ENCODE results near the gene ABCA4.
"Not testable (repeated sequence)": the region's sequence is repeated elsewhere in the genome, so short reads cannot be mapped to it uniquely, and the experiment has no call there.

The ABCA4 gene

DNA sequence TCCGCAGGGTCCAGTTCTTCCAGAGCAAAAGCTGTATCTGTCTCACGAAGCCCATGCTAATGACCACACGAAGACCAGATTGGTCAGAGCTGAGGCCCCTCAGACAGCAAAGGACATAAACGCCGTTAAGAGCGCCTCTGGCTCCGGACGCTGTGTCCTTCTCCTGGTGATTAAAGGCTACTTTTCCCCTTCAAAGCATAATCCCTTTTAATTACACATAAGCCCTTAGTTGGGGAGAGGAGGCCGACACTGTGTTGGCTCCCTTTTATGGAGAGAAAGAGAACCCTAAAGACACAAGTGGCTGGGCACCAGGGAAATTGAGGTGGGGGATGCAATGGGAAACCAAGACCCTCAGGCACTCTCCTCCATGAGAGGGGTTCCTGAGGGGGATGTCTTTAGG lies at the start of gene ABCA4:
TSS of gene ABCA4 (minus strand) at position 158 of the 400 bp plus-strand sequence. CDS start at position 55, 103 bp downstream.
- DNase-seq = peak; percentile 64

DNA sequence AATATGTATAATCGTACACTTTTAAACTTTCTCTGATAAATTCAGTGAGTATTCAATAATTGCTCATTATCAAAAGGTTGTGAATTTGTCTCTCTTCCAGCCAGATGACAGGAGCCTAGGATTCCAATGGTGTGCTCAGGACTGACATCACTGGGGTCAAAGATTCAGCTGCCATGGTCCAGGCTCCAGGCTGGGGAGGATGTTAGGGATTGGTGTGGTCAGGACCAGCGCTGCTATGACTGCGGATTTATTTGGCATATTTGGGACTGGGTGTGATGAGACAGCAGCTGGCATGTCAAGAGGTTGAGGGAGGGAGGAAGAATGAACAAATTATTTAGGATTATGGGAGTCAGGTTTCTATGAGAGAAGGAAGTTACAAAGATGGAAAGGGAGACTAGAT lies 48.2 kb upstream of the ABCA4 start:
- no peak for DNase-seq

DNA sequence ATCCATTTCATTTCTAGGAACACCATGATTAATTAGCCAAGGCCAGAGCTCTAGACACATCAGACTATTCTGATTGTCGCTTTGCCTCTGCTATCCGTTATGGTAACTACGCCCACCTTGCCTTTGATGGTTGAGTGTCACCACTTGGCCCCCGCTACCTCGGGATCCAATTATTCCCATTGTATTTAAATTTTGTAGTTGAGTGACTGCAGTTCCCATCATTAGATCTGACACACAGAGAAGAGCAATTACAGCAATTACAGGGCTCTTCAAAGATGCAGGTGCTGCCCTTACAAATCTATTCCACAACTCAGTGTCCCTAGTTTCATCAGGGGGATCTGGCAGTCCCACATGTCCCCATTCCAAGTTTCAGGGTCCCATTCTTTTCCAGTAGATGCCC lies 44.9 kb upstream of the ABCA4 start:
- no peak for DNase-seq

DNA sequence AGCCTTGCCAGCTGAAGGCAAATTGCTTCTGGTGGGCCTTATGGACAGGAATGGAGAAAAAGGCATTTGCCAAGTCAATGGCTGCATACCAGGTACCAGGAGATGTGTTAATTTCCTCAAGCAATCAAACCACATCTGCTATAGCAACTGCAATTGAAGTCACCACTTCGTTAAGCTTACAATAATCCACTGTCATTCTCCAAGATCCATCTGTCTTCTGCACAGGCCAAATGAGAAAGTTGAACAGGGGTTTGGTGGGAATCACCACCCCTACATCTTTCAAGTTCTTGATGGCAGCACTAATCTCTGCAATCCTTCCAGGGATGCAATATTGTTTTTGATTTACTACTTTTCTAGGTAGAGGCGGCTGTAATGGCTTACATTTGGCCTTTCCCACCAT lies 43.9 kb upstream of the ABCA4 start:
- DNase-seq = not testable (repeated sequence)

DNA sequence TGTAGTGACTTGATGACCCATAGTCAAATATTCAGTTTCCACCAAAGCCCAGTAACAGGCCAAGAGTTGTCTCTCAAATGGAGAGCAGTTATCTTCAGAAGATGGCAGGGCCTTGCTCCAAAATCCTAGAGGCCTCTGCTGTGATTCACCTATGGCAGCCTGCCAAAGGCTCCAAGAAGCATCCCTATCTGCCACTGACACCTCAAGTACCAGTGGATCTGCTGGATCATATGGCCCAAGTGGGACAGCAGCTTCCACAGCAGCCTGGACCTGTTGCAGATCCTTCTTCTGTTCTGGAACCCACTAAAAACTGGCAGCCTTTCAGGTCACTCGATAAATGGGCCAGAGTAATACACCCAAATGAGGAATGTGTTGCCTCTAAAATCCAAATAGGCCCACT lies 43.2 kb upstream of the ABCA4 start:
- DNase-seq = not testable (repeated sequence)

DNA sequence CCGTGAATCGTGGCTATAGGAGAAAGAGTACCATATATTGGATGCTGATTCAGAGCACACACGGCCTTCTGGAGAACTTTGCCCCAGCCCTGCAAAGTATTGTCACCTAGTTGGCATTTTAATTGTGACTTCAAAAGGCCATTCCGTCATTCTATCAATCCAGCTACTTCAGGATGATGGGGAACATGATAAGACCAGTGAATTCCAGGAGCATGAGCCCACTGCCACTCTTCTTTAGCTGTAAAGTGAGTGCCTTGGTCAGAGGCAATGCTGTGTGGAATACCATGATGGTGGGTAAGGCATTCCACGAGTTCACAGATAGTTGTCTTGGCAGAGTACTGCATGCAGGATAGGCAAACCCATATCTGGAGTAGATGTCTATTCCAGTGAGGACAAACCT lies 42.3 kb upstream of the ABCA4 start:
- not testable (repeated sequence) for DNase-seq

DNA sequence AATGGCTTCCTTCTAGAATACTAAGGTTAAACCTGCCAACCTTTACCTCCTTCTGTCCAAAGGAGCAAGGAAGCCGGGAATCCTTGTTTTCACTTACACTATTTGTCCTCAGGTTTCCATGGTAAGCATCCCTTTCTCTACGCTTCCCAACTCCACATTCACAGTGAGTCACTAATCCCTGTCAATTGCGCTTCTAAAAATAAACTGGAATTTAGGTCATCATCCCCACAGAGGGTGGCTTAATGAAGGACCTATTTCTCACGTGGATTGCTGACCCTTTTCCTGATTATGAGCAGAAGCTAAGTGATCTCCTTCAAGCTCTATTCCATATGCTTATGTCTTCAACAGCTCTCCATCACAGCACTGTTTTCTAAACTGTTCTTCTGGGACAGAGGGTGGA lies 39.9 kb upstream of the ABCA4 start:
- peak; percentile 64 for DNase-seq

DNA sequence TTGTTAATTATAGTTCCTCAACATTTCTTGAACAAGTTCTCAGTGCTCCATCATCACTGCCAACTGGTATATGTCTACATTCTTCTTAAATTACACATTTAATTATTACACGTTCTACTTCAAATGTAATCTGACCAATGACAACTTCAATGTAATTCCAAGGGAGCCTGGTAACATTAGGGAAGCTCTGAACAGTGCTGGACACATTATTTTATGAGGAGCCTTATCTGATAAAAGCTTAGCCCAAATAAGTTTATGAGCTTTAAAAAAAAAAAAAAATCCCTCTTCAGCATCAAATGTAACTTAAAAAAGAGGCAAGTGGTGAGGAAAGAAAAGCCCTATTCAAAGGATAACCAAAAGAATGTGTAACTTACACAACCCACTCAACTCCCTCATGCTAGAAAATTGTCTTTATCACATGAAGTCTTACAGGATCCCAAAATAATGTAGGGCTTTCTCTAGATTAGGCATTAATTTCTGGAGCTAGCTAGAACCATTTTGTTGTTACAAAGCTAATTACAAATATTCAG lies 35.2 kb upstream of the ABCA4 start:
- DNase-seq = no peak

DNA sequence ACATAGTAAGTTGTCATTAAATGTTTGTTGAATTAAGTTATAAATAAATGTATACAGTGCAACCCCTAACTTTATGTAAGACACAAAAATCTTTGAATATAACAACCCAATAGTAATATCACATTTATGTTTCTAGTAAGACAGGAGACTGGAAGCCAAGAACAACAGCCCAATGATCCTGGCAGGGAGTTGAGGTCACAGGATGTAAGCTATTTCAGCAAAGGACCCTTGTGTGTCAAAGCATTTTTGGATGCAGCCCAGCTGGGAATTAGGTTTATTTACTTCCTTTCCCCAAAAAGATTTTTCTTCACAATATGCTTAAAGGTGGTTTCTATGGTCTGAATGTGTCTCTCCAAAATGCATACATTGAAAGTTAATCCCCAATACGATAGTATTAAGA lies 34.0 kb upstream of the ABCA4 start:
- no peak for DNase-seq

DNA sequence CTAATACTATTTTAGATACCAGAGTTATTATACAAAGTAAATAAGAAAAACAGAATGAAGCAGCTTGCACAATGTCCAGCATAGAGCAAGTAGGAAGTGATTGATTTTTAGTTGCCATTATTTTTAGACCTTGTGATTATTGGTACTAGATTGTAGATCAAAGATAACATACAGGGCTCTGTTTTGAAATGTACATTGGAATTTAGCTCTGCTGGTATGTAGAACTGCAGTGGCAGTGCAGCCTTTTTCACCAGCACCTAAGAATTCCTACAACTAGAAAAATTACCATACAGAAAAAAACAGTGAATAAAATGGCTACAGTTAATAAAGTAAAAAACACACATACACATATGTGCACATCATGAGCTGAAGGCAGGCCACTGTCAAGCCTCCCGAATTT lies 32.2 kb upstream of the ABCA4 start:
- DNase-seq = no peak

DNA sequence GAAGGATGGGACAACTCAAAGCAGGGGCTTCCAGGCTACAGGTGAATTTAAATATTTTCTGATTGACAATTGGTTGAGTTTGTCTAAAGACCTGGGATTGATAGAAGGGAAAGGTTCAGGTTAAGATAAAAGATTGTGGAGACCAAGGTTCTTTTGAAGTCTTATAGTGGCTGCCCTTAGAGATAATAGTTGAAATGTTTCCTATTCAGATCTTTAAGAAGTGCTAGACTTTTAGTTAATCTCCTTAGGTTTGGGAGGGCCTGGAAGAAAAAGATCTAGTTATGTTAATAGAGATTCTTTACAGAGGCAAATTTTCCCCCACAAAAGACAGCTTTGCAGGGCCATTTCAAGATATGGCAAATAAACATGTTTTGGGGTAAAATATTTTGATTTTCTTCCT lies 28.2 kb upstream of the ABCA4 start:
- DNase-seq = not testable (repeated sequence)

DNA sequence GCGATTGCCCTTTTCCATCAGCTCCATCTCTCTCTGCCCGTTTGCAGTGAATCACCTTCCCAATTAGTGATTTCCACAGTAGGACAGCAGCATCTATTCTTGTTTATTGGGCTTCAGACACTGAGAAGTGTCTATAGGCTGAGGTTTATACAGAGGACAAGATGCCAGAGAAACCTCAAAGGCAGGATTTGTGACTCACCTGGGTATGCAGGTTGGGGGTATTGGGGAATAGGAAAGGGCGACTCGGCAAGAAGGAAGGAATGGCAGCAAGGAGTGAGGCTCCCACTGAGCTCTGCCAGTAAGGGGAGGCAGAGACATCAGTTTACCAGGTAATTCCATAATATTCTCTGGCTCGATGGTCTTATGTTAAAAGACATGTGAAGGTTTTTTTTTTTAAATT lies 25.3 kb upstream of the ABCA4 start:
- DNase-seq = no peak

DNA sequence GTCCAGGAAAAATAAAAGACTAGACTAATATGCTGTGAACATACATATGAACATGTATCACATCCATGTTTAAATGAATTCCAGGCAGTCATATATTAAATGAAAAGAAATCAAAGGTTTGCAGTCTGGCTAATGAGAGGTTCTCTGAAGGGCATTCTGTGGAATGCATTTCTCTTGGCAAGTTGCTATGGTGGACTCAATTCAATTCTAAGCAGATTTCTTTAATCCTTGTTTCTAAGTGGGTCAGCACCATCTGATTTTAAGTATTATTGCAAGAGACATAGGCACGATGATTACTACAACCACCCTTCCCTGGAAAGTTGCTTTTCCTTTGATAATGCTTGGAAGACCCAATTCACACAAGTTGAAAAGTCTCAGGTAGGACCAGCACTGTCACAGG lies 23.9 kb upstream of the ABCA4 start:
- no peak for DNase-seq

DNA sequence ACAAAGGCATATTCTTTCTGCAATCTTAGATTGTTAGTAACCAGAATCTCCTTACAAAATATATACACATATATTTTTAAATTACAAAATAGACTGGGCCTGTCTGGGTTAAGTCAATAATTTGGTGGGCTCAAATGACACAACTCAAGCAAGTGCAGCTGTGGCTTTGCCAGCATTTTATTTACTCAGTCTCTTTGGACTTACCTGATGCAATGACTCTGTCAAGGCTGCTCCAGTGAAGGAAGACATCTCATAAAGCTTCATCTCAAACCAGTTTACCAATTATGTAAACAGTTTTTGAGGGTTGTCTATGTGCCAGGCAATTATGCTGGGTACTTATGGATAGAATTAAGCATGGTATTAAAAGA lies 22.8 kb upstream of the ABCA4 start:
- DNase-seq = no peak

DNA sequence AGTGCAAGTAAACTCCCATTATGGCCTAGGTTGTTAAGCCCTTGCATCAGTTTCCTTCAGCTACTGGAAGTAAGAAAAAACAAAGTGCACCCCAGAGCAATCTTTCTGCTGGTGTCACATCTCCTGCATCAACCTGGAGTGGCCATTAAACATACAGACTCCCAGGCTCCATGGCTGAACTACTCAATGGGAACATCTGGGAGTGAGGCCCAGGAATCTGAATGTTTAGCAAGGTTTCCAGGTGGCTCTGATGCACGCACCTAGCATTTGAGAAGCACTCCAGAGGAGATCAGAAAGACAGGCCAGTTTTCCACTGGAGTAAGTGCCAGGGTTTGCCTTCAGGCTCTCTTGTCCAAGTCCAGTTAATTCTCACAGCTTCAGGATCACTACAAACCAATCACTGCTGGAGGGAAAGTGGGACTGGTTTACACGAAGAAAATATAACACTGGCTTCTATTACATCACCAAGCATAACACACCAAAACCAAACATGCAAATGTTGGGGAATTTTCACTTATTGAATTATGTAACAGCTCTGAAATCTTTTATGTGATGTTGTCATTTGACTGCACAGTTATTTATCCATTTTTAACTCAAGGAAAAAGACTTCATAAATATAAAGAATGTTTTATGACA lies 22.3 kb upstream of the ABCA4 start:
- DNase-seq = no peak

DNA sequence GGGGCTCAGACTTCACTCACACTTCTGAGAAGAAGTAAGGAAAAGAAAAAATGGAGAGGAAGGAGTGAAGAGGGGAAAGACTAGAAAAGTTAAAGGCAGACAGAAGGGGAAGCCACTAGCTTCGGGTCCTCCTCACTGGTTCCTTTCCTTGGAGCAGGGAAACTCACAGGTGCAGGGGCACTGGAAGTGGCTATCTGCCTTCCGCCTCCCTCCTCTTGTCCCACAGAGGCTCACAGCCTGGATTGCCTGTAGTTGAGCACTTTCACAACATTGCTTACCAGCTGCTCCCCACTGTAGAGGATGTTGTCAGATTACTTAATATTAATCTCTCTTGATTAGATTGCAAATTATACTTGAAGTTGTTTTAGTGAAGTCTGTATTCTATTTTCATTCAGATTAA lies 21.6 kb upstream of the ABCA4 start:
- no peak for DNase-seq

DNA sequence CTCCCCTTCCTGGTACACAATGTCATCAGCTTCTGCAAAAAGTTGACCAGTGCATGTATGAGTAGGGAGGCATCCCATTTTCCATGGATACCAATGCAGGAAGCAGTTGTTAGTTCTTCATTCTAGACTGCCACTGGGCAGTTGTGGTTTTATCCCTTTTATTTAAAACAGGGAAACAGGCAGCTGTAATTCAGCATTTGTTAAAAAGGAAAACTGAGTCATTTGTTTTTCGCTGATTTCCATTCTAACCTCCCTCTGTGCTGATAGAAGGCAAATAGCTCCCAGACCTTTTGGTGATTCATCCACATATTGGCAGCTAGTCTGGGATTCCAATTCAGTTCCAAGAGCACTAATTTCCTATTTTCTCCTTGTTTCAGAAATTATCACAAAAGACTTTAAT lies 21.1 kb upstream of the ABCA4 start:
- DNase-seq = no peak

DNA sequence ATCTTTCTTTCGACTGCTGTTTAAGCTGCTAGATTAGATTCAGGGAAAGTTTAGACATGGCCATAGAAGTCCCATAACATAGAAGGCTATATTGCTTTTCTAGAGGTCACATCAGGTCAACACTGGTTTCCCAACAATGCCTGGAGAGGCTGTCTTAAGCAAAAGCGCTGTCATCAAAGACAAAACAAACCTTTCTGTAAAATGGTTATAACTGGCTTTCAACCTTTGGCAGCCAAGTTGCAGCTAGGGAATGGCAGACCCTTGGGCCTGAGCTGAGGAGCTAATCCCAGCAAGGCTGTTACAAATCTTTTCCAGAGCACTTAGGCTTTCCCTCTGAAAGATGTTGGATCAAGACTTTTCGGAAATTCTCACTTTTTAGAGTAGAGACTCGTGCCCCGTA lies 11.2 kb upstream of the ABCA4 start:
- DNase-seq = no peak

DNA sequence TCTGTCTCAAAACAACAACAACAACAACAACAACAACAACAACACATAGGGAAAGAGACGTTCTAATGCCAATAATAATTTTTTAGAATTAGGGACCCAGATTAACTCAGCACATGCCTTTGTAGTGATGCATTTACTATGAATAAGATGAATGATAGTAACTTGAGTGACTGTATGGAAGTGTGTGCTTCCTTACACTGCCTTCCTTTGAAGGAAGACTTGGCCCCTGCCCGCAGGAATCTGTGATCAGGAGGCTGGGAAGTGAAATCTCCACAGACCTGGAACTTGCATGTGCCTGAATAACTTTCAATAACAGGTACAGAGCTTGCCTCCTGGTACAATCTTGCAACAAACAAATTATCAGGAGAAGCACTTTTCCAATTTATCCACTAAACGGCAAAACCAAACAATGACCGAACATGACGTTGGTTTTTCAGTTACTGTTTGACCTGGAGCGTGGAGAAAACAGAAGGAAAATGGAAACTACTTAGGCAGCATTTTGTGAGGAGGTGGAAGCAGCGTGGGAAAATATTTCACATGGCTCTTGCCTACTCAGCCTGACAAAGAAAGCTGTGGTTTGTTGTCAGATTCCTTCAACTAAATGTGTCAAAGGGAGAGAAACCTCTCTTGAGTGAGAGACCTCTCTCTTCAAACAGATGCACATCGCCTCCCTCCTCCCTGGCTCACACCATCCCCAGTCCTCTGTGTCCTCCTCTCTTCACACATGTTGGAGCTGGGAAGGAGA lies 10.1 kb upstream of the ABCA4 start:
- no peak for DNase-seq

DNA sequence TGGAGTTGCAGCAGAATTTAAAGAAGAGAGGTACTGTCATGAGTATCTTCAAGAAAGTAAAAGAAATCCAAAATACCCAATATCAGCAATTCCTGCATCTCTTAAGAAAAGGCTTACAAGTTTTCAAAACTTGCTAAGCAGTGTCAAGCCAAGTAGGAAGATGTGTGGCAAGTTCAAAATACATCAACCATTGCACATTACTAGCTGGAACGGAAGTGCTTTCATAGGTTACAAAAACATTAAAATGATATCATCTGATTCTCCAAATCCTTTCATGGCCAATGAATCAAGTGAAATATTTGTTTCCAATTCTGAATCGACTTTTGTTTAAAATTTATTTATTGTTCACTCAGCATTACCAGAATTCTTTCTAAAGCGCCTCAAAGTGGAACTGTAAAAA lies 5.7 kb upstream of the ABCA4 start:
- no peak for DNase-seq

DNA sequence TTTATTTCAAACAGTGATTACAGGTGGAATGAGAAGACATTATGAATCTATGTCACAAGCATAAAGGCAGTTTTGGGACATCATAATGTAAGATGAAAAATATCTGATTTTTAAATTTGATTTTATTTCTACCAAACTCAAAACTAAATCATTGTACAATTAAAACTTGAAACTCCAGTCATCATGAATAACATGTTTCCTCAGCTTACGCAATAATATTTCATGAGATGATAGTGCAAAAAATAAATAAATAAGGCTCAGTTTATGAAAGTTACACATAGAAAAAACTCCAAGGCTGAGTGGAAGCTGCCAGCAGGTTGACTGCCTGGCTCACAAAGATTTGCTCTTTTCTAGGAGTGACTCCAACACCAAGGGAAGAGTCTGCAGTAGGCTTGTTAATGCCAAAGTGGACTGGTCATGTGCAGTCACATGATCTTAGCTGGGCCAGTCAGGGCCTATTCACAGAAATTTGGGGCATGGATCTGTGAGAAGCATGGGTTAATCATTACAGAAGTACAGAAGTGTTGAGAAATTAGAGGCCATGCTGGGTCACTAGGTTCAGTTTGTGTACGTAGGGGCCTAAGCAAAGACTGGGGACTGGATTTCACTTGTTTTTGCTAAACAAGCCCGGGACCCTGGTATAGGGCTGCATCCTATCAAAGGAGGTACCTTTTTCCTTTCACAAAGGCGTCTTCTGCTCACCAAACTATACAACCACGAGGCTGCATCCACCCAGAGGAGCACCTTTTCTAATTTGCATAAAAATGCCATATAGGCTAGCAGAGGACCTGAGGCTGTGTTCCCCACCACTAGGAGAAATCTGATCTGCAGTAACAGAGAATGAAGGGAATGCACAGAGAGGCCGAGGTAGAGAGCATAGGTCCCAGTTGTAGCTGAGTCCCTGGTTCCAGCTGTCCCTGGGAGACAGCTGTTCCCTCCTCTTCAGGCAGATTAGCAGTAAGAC lies 4.9 kb upstream of the ABCA4 start:
- no peak for DNase-seq

DNA sequence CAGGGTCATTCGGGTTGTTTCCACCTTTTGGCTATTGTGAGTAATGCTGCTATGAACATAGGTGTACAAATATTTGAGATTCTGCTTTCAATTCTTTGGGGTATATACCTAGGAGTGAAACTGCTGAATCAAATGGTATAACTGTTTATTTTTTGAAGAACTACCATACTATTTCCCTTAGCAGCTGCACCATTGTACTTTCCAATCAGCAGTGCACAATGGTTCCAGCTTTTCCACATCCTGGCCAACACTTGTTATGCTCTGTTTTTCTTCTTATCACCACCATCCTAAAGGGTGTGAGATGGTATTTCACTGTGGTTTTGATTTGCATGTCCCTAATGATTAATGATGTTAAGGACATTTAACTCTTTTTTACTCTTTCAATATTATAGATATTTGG lies 3.6 kb upstream of the ABCA4 start:
- no peak for DNase-seq

DNA sequence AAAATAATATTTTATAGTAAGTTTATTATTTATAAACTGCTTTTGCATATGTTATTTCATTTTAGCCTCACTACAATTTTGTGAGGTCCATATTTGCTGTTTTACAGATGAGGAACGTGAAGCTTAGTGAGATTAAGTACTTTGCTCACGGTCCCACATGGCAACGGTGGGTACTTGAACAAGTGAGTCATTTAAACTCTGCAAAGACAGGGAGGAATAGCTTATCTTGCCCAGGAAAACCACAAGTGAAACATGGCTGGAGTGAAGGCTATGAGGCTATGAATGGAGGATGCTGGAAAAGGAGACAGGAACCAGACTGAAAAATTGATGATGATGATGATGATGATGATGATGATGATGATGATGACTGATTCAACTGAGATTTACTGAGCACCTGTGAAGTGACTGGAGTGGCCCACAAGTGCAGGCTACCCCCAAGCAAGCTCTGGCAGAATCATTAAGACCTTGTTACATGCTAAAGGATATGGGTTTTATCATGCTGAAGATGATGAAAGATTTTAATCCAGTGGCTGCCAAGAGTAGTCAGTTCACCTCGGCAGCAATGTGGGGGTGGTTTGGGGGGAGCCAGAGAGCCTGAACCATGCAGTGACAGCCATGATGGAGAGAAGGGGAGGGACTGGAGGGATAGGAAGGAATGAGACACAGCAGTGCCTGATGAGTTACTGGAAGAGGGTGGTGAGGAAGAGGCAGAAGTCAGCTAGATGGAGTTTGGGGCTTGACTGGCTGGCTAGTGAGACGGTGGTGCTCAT lies 1.4 kb upstream of the ABCA4 start:
- DNase-seq = no peak

Measured in retina (tissue), 1 donor.